ENCODE data around the gene C1QTNF9.
A peak's percentile ranks its signal among the peaks of the same experiment; 100 is the strongest.

Gene C1QTNF9

GRCh38 chr13:24267801-24268200, 41.6 kb upstream of the C1QTNF9 start:
- no peak for DNase-seq
- no peaks in the 10 kb centered on the region for H3K36me3 ChIP-seq
- H3K4me3 ChIP-seq (ENCODE audit: low read depth, low read length): no peak overlapping the region
- TF ChIP-seq CTCF (IDR thresholded peaks at IDR 0.05; ENCODE audit: low read depth, low read length): no peak
- no peaks in the 10 kb centered on the region for H3K4me1 ChIP-seq
- no peaks in the 10 kb centered on the region for H3K9me3 ChIP-seq
- H3K27me3 ChIP-seq: peaks cover 16% of the 10 kb centered on the region

- TF ChIP-seq CTCF (IDR thresholded peaks at IDR 0.05; ENCODE audit: low read depth, low read length): no peak
- Histone ChIP-seq H3K4me3 (ENCODE audit: low read depth, low read length) (no peak overlapping the region), H3K36me3 (no peaks in the 10 kb centered on the region), H3K27me3 (peaks cover 23% of the 10 kb centered on the region), H3K4me1 (no peaks in the 10 kb centered on the region), H3K9me3 (no peaks in the 10 kb centered on the region)
- no peak for DNase-seq
These were observed 39.6 kb upstream of the C1QTNF9 start for GRCh38 chr13:24269821-24270220.

- Histone ChIP-seq H3K27me3 (peaks cover 23% of the 10 kb centered on the region), H3K9me3 (no peaks in the 10 kb centered on the region), H3K36me3 (no peaks in the 10 kb centered on the region), H3K4me1 (no peaks in the 10 kb centered on the region), H3K4me3 (ENCODE audit: low read depth, low read length) (peak overlapping the region; percentile 32)
- TF ChIP-seq CTCF (IDR thresholded peaks at IDR 0.05; ENCODE audit: low read depth, low read length): no peak
- DNase-seq: no peak
These were observed 38.7 kb upstream of the C1QTNF9 start for GRCh38 chr13:24270639-24271141.

GRCh38 chr13:24271231-24271600, 38.2 kb upstream of the C1QTNF9 start:
- Histone ChIP-seq H3K4me1 (no peaks in the 10 kb centered on the region), H3K27me3 (peaks cover 23% of the 10 kb centered on the region), H3K36me3 (no peaks in the 10 kb centered on the region), H3K4me3 (ENCODE audit: low read depth, low read length) (no peak overlapping the region), H3K9me3 (no peaks in the 10 kb centered on the region)
- no peak for TF ChIP-seq CTCF (IDR thresholded peaks at IDR 0.05; ENCODE audit: low read depth, low read length)
- no peak for DNase-seq

GRCh38 chr13:24271601-24272451, 37.6 kb upstream of the C1QTNF9 start:
- DNase-seq: no peak
- Histone ChIP-seq H3K9me3 (no peaks in the 10 kb centered on the region), H3K4me1 (no peaks in the 10 kb centered on the region), H3K27me3 (peaks cover 23% of the 10 kb centered on the region), H3K4me3 (ENCODE audit: low read depth, low read length) (peak overlapping the region; percentile 38), H3K36me3 (no peaks in the 10 kb centered on the region)
- no peak for TF ChIP-seq CTCF (IDR thresholded peaks at IDR 0.05; ENCODE audit: low read depth, low read length)

- no peak for DNase-seq
- Histone ChIP-seq H3K27me3 (peaks cover 23% of the 10 kb centered on the region), H3K4me3 (ENCODE audit: low read depth, low read length) (no peak overlapping the region), H3K9me3 (no peaks in the 10 kb centered on the region), H3K36me3 (no peaks in the 10 kb centered on the region), H3K4me1 (no peaks in the 10 kb centered on the region)
- no peak for TF ChIP-seq CTCF (IDR thresholded peaks at IDR 0.05; ENCODE audit: low read depth, low read length)
These were observed 36.8 kb upstream of the C1QTNF9 start for GRCh38 chr13:24272452-24273161.
